Stimulated activated memory B cell treated with anti-CD40 and anti-IgM and Interleukin-4, amounts not matched to agents 10 μg/mL and 1 μg/mL and 100 μg/mL, for 72 hours (primary cell): Measurements from ENCODE around the gene IRF8.
"Not testable (repeated sequence)": the region's sequence is repeated elsewhere in the genome, so short reads cannot be mapped to it uniquely, and the experiment has no call there.

Experiments
- ATAC-seq: fragments of 150-1000 bp; cut with Tn5 transposase; 2 replicates; pipeline ENCODE4 v1.10.0; 2021
- H3K27ac Mint-ChIP-seq: one replicate; pipeline ENCODE4 v1.8.0; 2022; ENCODE audit warnings: mild to moderate bottlenecking, mixed read lengths
- H3K27me3 Mint-ChIP-seq: one replicate; pipeline ENCODE4 v1.8.0; 2022; ENCODE audit warnings: mixed read lengths
- H3K36me3 Mint-ChIP-seq: one replicate; pipeline ENCODE4 v1.8.0; 2022; ENCODE audit warnings: mixed read lengths
- H3K4me1 Mint-ChIP-seq: one replicate; pipeline ENCODE4 v1.8.0; 2022; ENCODE audit warnings: mixed read lengths
- H3K4me3 Mint-ChIP-seq: one replicate; pipeline ENCODE4 v1.8.0; 2022; ENCODE audit warnings: mild to moderate bottlenecking, moderate library complexity, mixed read lengths
- H3K9me3 Mint-ChIP-seq: one replicate; pipeline ENCODE4 v1.8.0; 2022; ENCODE audit warnings: mixed read lengths

IRF8 gene

GRCh38 chr16:85898521-85899442 lies at the start of gene IRF8:
TSS of gene IRF8 (plus strand) at chr16:85899162. CDS start at chr16:85903016, 3,854 bp downstream.
- no peaks in the 10 kb centered on the region for H3K27me3 Mint-ChIP-seq
- no peaks in the 10 kb centered on the region for H3K9me3 Mint-ChIP-seq
- peaks cover 58% of the 10 kb centered on the region for H3K4me1 Mint-ChIP-seq
- peaks cover 41% of the 10 kb centered on the region for H3K36me3 Mint-ChIP-seq
- H3K27ac Mint-ChIP-seq: peak within 1 kb of the TSS; percentile 84
- ATAC-seq: peak; percentile 86
- H3K4me3 Mint-ChIP-seq: peak within 1 kb of the TSS; percentile 93

DNA sequence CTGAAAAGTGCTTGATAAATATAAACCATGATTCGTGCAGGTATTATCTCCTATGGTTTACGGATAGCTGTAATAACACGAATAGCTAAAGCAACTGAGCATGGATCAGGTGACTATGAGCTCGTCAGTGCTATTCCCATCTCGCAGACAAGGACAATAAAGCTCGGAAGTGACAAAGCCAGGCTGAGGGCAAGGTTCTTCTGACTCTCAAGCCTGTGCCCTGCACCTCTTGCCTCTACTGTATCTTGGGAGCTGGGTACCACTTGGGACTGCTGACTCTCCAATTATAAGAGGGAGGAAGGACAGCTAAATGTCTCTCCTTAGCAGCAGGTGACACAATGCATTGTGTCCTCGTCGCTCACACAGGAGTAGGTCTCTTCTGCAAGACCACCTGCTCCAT lies 49.6 kb upstream of the IRF8 start:
- H3K27me3 Mint-ChIP-seq: peaks cover 21% of the 10 kb centered on the region
- ATAC-seq: no peak
- no peaks in the 10 kb centered on the region for H3K9me3 Mint-ChIP-seq
- H3K4me3 Mint-ChIP-seq: no peak overlapping the region
- H3K27ac Mint-ChIP-seq: no peak overlapping the region
- H3K4me1 Mint-ChIP-seq: peaks cover 59% of the 10 kb centered on the region
- no peaks in the 10 kb centered on the region for H3K36me3 Mint-ChIP-seq

GRCh38 chr16:85850344-85850880 lies 48.5 kb upstream of the IRF8 start:
- no peak overlapping the region for H3K27ac Mint-ChIP-seq
- peaks cover 12% of the 10 kb centered on the region for H3K27me3 Mint-ChIP-seq
- peaks cover 53% of the 10 kb centered on the region for H3K4me1 Mint-ChIP-seq
- no peaks in the 10 kb centered on the region for H3K36me3 Mint-ChIP-seq
- no peak overlapping the region for H3K4me3 Mint-ChIP-seq
- no peak for ATAC-seq
- no peaks in the 10 kb centered on the region for H3K9me3 Mint-ChIP-seq

DNA sequence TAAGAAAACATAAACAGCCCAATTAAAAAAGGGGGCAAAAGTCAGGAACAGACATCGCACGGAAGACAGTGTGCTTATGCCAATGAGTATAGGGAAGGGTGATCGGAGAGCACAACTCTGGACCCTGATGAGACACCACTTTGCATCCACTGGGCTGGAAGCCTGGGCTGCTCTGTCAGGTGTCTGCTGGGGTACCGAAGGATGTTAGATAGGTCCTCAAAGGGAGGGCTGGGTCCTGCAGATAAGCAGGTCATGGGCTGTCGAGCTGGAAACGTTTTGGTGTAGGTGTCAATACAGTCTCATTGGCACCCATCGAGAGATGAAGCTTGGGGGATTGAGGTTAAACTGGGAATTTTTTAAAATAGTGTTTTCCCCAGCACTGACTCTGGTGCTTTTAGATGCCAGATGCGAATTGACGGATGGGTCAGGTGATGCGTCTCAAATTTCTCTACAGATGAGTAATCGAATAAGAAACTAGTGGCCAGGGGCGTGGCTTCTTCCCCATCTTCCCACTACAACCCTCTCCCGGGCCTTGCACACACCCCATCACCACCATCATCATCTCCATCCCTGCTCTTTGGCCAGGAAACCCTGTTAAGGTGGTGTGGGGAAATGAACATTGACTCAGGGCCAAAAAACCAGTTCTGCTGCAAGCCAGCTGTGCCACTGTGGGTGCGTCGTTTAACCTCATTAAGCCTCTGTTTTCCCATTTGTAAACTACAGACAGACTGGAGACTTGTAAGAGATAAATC lies 47.8 kb upstream of the IRF8 start:
- H3K27ac Mint-ChIP-seq: no peak overlapping the region
- H3K36me3 Mint-ChIP-seq: no peaks in the 10 kb centered on the region
- H3K27me3 Mint-ChIP-seq: peaks cover 11% of the 10 kb centered on the region
- no peaks in the 10 kb centered on the region for H3K9me3 Mint-ChIP-seq
- H3K4me3 Mint-ChIP-seq: no peak overlapping the region
- peak; percentile 31 for ATAC-seq
- peaks cover 57% of the 10 kb centered on the region for H3K4me1 Mint-ChIP-seq

GRCh38 chr16:85853547-85854545 lies 45.1 kb upstream of the IRF8 start:
- no peaks in the 10 kb centered on the region for H3K9me3 Mint-ChIP-seq
- no peak overlapping the region for H3K4me3 Mint-ChIP-seq
- ATAC-seq: peak; percentile 9
- no peak overlapping the region for H3K27ac Mint-ChIP-seq
- H3K36me3 Mint-ChIP-seq: no peaks in the 10 kb centered on the region
- H3K4me1 Mint-ChIP-seq: peaks cover 61% of the 10 kb centered on the region
- no peaks in the 10 kb centered on the region for H3K27me3 Mint-ChIP-seq

DNA sequence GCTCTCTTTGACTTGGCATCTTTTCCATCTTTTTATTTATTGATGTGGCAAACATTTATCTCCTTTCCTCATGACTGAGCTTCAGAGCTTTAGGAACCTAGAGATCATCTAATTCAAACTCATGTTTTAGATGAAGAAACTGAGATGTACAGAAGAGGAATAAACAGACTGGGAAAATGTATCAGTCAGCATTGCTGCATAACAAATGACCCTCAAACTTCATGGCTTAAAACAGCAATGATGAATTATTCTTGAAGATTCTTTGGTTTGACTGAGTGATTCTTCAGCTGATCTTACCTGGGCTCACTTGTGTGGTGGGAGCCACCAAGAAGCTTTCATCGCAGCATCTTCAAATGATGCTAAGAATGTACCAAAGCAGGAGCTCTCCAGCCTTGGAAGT lies 44.0 kb upstream of the IRF8 start:
- Mint-ChIP-seq H3K4me1 (peaks cover 72% of the 10 kb centered on the region), H3K4me3 (no peak overlapping the region), H3K27me3 (no peaks in the 10 kb centered on the region), H3K36me3 (no peaks in the 10 kb centered on the region), H3K27ac (no peak overlapping the region), H3K9me3 (no peaks in the 10 kb centered on the region)
- no peak for ATAC-seq

- Mint-ChIP-seq H3K27ac (peak overlapping the region; percentile 45), H3K4me3 (no peak overlapping the region), H3K27me3 (no peaks in the 10 kb centered on the region), H3K36me3 (no peaks in the 10 kb centered on the region), H3K9me3 (no peaks in the 10 kb centered on the region), H3K4me1 (peaks cover 75% of the 10 kb centered on the region)
- no peak for ATAC-seq
These were observed 42.9 kb upstream of the IRF8 start for GRCh38 chr16:85856079-85856478.

- H3K4me1 Mint-ChIP-seq: peaks cover 75% of the 10 kb centered on the region
- peak; percentile 74 for ATAC-seq
- H3K9me3 Mint-ChIP-seq: no peaks in the 10 kb centered on the region
- H3K27me3 Mint-ChIP-seq: no peaks in the 10 kb centered on the region
- H3K27ac Mint-ChIP-seq: peak overlapping the region; percentile 45
- H3K36me3 Mint-ChIP-seq: no peaks in the 10 kb centered on the region
- H3K4me3 Mint-ChIP-seq: no peak overlapping the region
These were observed 42.4 kb upstream of the IRF8 start for GRCh38 chr16:85856585-85856984.

GRCh38 chr16:85857406-85857805 lies 41.6 kb upstream of the IRF8 start:
- Mint-ChIP-seq H3K4me1 (peaks cover 81% of the 10 kb centered on the region), H3K4me3 (no peak overlapping the region), H3K27me3 (no peaks in the 10 kb centered on the region), H3K9me3 (no peaks in the 10 kb centered on the region), H3K36me3 (no peaks in the 10 kb centered on the region), H3K27ac (peak overlapping the region; percentile 42)
- ATAC-seq: no peak

DNA sequence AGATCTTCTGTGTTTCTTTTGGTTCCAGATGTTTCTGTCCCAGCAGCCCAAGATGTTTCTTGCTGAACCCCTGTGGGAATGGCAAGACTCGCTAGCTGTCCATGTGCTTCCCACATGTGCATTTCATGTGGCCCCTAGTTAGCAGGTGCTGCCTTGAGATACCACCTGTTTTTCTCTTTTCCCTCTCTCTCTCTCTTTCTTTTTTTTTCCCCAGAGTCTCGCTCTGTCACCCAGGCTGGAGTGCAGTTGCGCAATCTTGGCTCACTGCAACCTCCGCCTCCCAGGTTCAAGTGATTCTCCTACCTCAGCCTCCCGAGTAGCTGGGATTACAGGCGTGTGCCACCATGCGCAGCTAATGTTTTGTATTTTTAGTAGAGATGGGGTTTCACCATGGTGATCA lies 40.4 kb upstream of the IRF8 start:
- Mint-ChIP-seq H3K27ac (peak overlapping the region; percentile 61), H3K4me1 (peaks cover 77% of the 10 kb centered on the region)
- ATAC-seq, H3K27me3 Mint-ChIP-seq, H3K36me3 Mint-ChIP-seq, H3K4me3 Mint-ChIP-seq, H3K9me3 Mint-ChIP-seq: not testable (repeated sequence)

DNA sequence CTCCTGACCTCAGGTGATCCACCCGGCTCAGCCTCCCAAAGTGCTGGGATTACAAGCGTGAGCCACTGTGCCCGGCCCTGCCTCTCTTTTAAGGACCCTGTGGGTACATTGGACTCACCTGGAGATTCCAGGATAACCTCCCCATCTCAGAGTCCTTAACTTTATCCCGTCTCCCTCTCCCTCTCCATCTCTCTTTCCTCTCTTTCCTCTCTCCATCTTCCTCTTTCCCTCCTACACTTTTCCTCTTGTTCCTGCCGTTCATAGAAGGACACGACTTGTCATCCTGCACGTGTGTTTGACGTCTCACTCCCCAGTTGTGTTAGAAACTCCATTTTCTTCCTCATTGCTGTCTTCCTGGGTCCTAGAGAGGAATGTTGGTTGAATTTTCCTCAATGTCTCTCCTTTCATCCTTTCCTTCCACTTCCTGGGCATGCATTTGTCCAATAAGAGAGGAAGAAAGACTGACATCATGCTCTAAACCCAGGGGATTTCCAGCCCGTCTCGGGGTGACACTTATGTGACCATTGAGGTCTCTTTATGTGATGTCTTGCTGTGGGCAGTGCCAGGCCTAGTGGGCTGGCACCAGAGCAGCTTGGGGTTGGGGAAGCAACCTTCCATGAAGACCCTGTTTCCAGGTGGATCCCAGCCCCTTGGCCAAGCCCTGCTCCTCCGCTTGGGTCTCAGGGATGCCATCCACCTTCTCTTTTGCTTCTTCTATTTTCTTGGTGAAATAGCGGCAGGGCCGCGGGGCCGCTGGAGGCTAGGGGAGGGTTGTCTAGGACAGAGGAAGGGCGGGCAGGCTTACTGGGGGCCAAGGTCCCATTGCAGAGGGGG lies 39.8 kb upstream of the IRF8 start:
- Mint-ChIP-seq H3K27ac (peak overlapping the region; percentile 61), H3K36me3 (no peaks in the 10 kb centered on the region), H3K4me3 (no peak overlapping the region), H3K4me1 (peaks cover 70% of the 10 kb centered on the region), H3K9me3 (peaks cover 3% of the 10 kb centered on the region), H3K27me3 (no peaks in the 10 kb centered on the region)
- no peak for ATAC-seq

- peaks cover 3% of the 10 kb centered on the region for H3K9me3 Mint-ChIP-seq
- H3K27ac Mint-ChIP-seq: peak overlapping the region; percentile 61
- H3K36me3 Mint-ChIP-seq: no peaks in the 10 kb centered on the region
- ATAC-seq: no peak
- H3K4me3 Mint-ChIP-seq: no peak overlapping the region
- peaks cover 67% of the 10 kb centered on the region for H3K4me1 Mint-ChIP-seq
- no peaks in the 10 kb centered on the region for H3K27me3 Mint-ChIP-seq
These were observed 39.2 kb upstream of the IRF8 start for GRCh38 chr16:85859818-85860125.

- no peaks in the 10 kb centered on the region for H3K36me3 Mint-ChIP-seq
- no peak overlapping the region for H3K4me3 Mint-ChIP-seq
- H3K27me3 Mint-ChIP-seq: no peaks in the 10 kb centered on the region
- H3K27ac Mint-ChIP-seq: peak overlapping the region; percentile 61
- peaks cover 3% of the 10 kb centered on the region for H3K9me3 Mint-ChIP-seq
- ATAC-seq: peak; percentile 88
- H3K4me1 Mint-ChIP-seq: peaks cover 67% of the 10 kb centered on the region
These were observed 38.4 kb upstream of the IRF8 start for GRCh38 chr16:85860413-85861094.
